CD4-positive, alpha-beta T cell (primary cell): ENCODE measurements around the gene CCNI. TPM values are rescaled to one million over a fixed set of nuclear protein-coding genes. Genes with fewer than 3 reads are reported as not detected.

Experiments used
- ATAC-seq: fragments of 200-7000 bp; cut with Tn5 transposase; one replicate; pipeline ENCODE4 v1.10.0; 2022; ENCODE audit warnings: mild to moderate bottlenecking; ENCODE audit not compliant: poor library complexity
- CTCF ChIA-PET: fragments of 350-600 bp; sonication (Branson Sonifier 250); formaldehyde crosslinking; loops from one replicate; lab custom pipeline; 2021; ENCODE audit warnings: antibody characterized with exemption, inconsistent platforms; lab: Charles Lee
- POLR2A ChIA-PET: fragments of 350-600 bp; sonication (Branson Sonifier 250); formaldehyde crosslinking; loops from one replicate; lab custom pipeline; 2021; ENCODE audit warnings: antibody characterized with exemption, inconsistent platforms; lab: Charles Lee
- DNase-seq, 14 experiments: peaks; one replicate each; pipeline ENCODE4 v3.0.0-alpha.2; 2013 to 2020; ENCODE audit warnings: mixed read lengths in 2 of 14
- H3K27ac ChIP-seq, 2 donors: one replicate each; pipeline versions ENCODE4 v1.5.1 to v1.7.0; 2013; ENCODE audit warnings: low read length in 2 of 2, low read depth in 1 of 2, mild to moderate bottlenecking in 1 of 2
- H3K27me3 ChIP-seq, 2 experiments: 1 replicate in 1 of 2; 2 replicates in 1 of 2; pipeline versions ENCODE4 v1.6.1 to v1.7.0; 2013; ENCODE audit warnings: low read length in 2 of 2, control low read depth in 1 of 2, mild to moderate bottlenecking in 1 of 2, moderate library complexity in 1 of 2; ENCODE audit not compliant: insufficient read depth in 2 of 2, control insufficient read depth in 1 of 2
- H3K36me3 ChIP-seq: one replicate; pipeline ENCODE4 v1.6.1; 2013; ENCODE audit warnings: low read length, control low read depth; ENCODE audit not compliant: insufficient read depth
- H3K4me1 ChIP-seq: one replicate; pipeline ENCODE4 v1.6.1; 2013; ENCODE audit warnings: low read length, control low read depth; ENCODE audit not compliant: insufficient read depth
- H3K4me3 ChIP-seq: one replicate; pipeline ENCODE4 v1.5.1; 2013; ENCODE audit warnings: mild to moderate bottlenecking, low read length, moderate library complexity
- H3K9me3 ChIP-seq, 2 experiments: 1 replicate in 1 of 2; 2 replicates in 1 of 2; pipeline versions ENCODE4 v1.6.1 to v1.7.0; 2013; ENCODE audit warnings: low read length in 2 of 2, mild to moderate bottlenecking in 2 of 2, control low read depth in 1 of 2, moderate library complexity in 1 of 2; ENCODE audit not compliant: control insufficient read depth in 1 of 2, insufficient read depth in 1 of 2
- H3K27ac Mint-ChIP-seq: one replicate; pipeline ENCODE4 v1.8.0; 2020; ENCODE audit warnings: mixed read lengths
- H3K27me3 Mint-ChIP-seq: one replicate; pipeline ENCODE4 v1.8.0; 2021; ENCODE audit warnings: mixed read lengths
- H3K36me3 Mint-ChIP-seq: one replicate; pipeline ENCODE4 v1.8.0; 2021; ENCODE audit warnings: low read depth, mixed read lengths
- H3K4me1 Mint-ChIP-seq: one replicate; pipeline ENCODE4 v1.8.0; 2021; ENCODE audit warnings: low read depth, mixed read lengths
- H3K4me3 Mint-ChIP-seq: one replicate; pipeline ENCODE4 v1.8.0; 2020; ENCODE audit warnings: mild to moderate bottlenecking, mixed read lengths
- H3K9me3 Mint-ChIP-seq: one replicate; pipeline ENCODE4 v1.8.0; 2020; ENCODE audit warnings: mixed read lengths
- CTCF ChIP-seq: fragments of 200-600 bp; IDR thresholded peaks from one replicate; pipeline ENCODE4 v1.8.0; 2022; ENCODE audit warnings: antibody characterized with exemption, mild to moderate bottlenecking
- intact Hi-C, 2 experiments: fragments of 100-400 bp; cut with DNase I in 1 of 2; cut with micrococcal nuclease in 1 of 2; formaldehyde crosslinking; loops; one replicate each; pipeline versions ENCODE4 v1.15.1 to v1.9.0; 2023 to 2025; cut with DNase I, micrococcal nuclease
- total RNA-seq, 174 experiments: library from RNA in 2 of 174; stranded (reverse) in 2 of 174; gene quantifications; one replicate each; pipeline ENCODE4 v1.2.3 and lab custom pipeline; 2021 to 2026

Gene CCNI
- total RNA-seq, 2 experiments from 2014 or later = 385 to 418 TPM

- H3K4me3 Mint-ChIP-seq = no peak overlapping the region
- no peak for ATAC-seq
- no peak overlapping the region for H3K27ac Mint-ChIP-seq
- ChIA-PET POLR2A (no interaction called here), CTCF (interaction anchor here (1.9 kb wide), 1 partner anchor 10 kb away, joined by 4 read pairs; no protein-coding TSS in a partner anchor)
- intact Hi-C loops = no loop called here
- Histone ChIP-seq H3K27ac (no peak overlapping the region), H3K4me1 (peaks cover 7% of the 10 kb centered on the region), H3K27me3 (no peaks in the 10 kb centered on the region), H3K9me3 (no peaks in the 10 kb centered on the region), H3K4me3 (no peak overlapping the region), H3K36me3 (no peaks in the 10 kb centered on the region)
- peaks cover 11% of the 10 kb centered on the region for H3K4me1 Mint-ChIP-seq
- no peak for TF ChIP-seq CTCF
- peaks cover 8% of the 10 kb centered on the region for H3K27me3 Mint-ChIP-seq
- H3K36me3 Mint-ChIP-seq = no peaks in the 10 kb centered on the region
- no peak for DNase-seq
- no peaks in the 10 kb centered on the region for H3K9me3 Mint-ChIP-seq
Observed at GRCh38 chr4:77122656-77123055, 46.9 kb upstream of the CCNI start.

GRCh38 chr4:77121736-77122240, 46.0 kb upstream of the CCNI start:
- H3K9me3 ChIP-seq = no peaks in the 10 kb centered on the region
- no peaks in the 10 kb centered on the region for H3K9me3 Mint-ChIP-seq
- no peak overlapping the region for H3K27ac Mint-ChIP-seq
- H3K27ac ChIP-seq = no peak overlapping the region
- no peaks in the 10 kb centered on the region for H3K36me3 Mint-ChIP-seq
- no peaks in the 10 kb centered on the region for H3K36me3 ChIP-seq
- H3K27me3 ChIP-seq = no peaks in the 10 kb centered on the region
- no peak for ATAC-seq
- no peak for DNase-seq
- no peak overlapping the region for H3K4me3 Mint-ChIP-seq
- TF ChIP-seq CTCF = no peak
- no peak overlapping the region for H3K4me3 ChIP-seq
- intact Hi-C loops = no loop called here
- ChIA-PET POLR2A (no interaction called here), CTCF (interaction anchor here (1.9 kb wide), 1 partner anchor 11 kb away, joined by 4 read pairs; no protein-coding TSS in a partner anchor)
- H3K4me1 Mint-ChIP-seq = peaks cover 2% of the 10 kb centered on the region
- peaks cover 8% of the 10 kb centered on the region for H3K27me3 Mint-ChIP-seq
- peaks cover 3% of the 10 kb centered on the region for H3K4me1 ChIP-seq

GRCh38 chr4:77120886-77121508, 45.2 kb upstream of the CCNI start:
- intact Hi-C loops = no loop called here
- Histone ChIP-seq H3K9me3 (no peaks in the 10 kb centered on the region), H3K4me1 (no peaks in the 10 kb centered on the region), H3K27ac (no peak overlapping the region), H3K36me3 (no peaks in the 10 kb centered on the region), H3K4me3 (no peak overlapping the region), H3K27me3 (no peaks in the 10 kb centered on the region)
- ChIA-PET CTCF (interaction anchor here (0.8 kb wide), 1 partner anchor 82 kb away, joined by 4 read pairs; no protein-coding TSS in a partner anchor), POLR2A (no interaction called here)
- no peak for TF ChIP-seq CTCF
- no peaks in the 10 kb centered on the region for H3K36me3 Mint-ChIP-seq
- ATAC-seq (no peak), DNase-seq (peak in 1 of 14 experiments; percentile 17)
- no peaks in the 10 kb centered on the region for H3K4me1 Mint-ChIP-seq
- no peak overlapping the region for H3K4me3 Mint-ChIP-seq
- no peak overlapping the region for H3K27ac Mint-ChIP-seq
- no peaks in the 10 kb centered on the region for H3K9me3 Mint-ChIP-seq
- peaks cover 8% of the 10 kb centered on the region for H3K27me3 Mint-ChIP-seq
